Myometrial cell (primary cell): Measurements from ENCODE around the gene GNA12. TPM values are rescaled to one million over a fixed set of nuclear protein-coding genes. Genes with fewer than 3 reads are reported as not detected.

ENCODE experiments used
- total RNA-seq: library from RNA; depleted of rRNA; stranded (reverse); fragments of >200 nt; gene quantifications from 2 replicates; pipeline ENCODE4 v1.2.3, GENCODE V29; 2015

The GNA12 gene, protein sequence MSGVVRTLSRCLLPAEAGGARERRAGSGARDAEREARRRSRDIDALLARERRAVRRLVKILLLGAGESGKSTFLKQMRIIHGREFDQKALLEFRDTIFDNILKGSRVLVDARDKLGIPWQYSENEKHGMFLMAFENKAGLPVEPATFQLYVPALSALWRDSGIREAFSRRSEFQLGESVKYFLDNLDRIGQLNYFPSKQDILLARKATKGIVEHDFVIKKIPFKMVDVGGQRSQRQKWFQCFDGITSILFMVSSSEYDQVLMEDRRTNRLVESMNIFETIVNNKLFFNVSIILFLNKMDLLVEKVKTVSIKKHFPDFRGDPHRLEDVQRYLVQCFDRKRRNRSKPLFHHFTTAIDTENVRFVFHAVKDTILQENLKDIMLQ
- 38.3 and 42.7 TPM in 2 replicates for total RNA-seq

GRCh38 chr7:2844153-2845033 is at the start of gene GNA12:
Gene GNA12, minus strand, starts transcription at chr7:2844308. Its CDS starts 147 bp downstream, at chr7:2844161.

DNA sequence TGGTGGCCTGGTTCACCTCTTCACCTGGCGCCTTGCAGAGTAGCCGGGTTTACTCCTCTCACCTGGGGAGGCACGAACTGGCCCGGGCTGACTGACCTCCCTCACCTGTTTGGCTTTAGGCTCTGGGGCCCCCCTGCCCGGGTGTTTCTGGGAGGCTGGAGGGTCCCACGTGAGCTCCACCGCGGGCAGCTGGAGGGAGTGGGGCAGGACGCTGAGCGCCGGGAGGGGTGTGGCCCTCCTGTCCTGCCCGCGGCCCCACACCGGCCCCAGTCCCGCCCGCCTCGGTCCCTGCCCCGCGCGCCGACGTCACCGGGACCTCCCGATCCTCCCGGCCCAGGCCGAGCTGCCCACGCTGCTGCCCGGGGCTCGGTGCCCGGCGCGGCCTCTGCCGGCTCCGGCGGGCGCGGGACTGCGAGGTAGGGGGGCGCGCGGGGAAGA is 156.2 kb downstream of the GNA12 start, which contains the start of gene AMZ1:
AMZ1 (plus strand) TSS at position 322 of the 438 bp plus-strand sequence. CDS start 12,250 bp downstream, outside the sequence.

Other genes with a start within 250 kb of the GNA12 start
- gene TTYH3, start 212.3 kb downstream of the GNA12 start, total RNA-seq = 46.8 and 50.2 TPM in 2 replicates
- gene AMZ1, start 156.1 kb downstream of the GNA12 start, total RNA-seq = 1.2 and 1.7 TPM in 2 replicates
- gene CARD11, start 199.6 kb upstream of the GNA12 start, total RNA-seq = 2.6 and 3.9 TPM in 2 replicates